ENCODE measurements around the gene CAMK2N1.

- TF ChIP-seq POLR2A (IDR thresholded peaks at IDR 0.05): no peak
- TF ChIP-seq, protein P1, sequence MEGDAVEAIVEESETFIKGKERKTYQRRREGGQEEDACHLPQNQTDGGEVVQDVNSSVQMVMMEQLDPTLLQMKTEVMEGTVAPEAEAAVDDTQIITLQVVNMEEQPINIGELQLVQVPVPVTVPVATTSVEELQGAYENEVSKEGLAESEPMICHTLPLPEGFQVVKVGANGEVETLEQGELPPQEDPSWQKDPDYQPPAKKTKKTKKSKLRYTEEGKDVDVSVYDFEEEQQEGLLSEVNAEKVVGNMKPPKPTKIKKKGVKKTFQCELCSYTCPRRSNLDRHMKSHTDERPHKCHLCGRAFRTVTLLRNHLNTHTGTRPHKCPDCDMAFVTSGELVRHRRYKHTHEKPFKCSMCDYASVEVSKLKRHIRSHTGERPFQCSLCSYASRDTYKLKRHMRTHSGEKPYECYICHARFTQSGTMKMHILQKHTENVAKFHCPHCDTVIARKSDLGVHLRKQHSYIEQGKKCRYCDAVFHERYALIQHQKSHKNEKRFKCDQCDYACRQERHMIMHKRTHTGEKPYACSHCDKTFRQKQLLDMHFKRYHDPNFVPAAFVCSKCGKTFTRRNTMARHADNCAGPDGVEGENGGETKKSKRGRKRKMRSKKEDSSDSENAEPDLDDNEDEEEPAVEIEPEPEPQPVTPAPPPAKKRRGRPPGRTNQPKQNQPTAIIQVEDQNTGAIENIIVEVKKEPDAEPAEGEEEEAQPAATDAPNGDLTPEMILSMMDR (IDR thresholded peaks at IDR 0.05): no peak
Measured at GRCh38 chr1:20476265-20477038, 9.6 kb downstream of the CAMK2N1 start.

Data from heart left ventricle (tissue), 13 donors.